Subcutaneous abdominal adipose tissue (tissue), 5 donors: Measurements from ENCODE around the gene C15orf39.
A peak's percentile ranks its signal among the peaks of the same experiment; 100 is the strongest.

ENCODE experiments used
- H3K27ac ChIP-seq: one replicate; pipeline ENCODE4 v1.7.0; 2013; ENCODE audit warnings: low read depth, mild to moderate bottlenecking, inconsistent platforms, low read length, moderate library complexity
- H3K27me3 ChIP-seq, 5 donors: one replicate each; pipeline ENCODE4 v1.7.0; 2013; ENCODE audit warnings: low read length in 5 of 5, inconsistent platforms in 1 of 5; ENCODE audit not compliant: control insufficient read depth in 5 of 5, insufficient read depth in 4 of 5
- H3K36me3 ChIP-seq, 5 donors: one replicate each; pipeline ENCODE4 v1.7.0; 2013; ENCODE audit warnings: low read length in 5 of 5; ENCODE audit not compliant: control insufficient read depth in 5 of 5, insufficient read depth in 5 of 5
- H3K4me1 ChIP-seq, 5 donors: one replicate each; pipeline ENCODE4 v1.7.0; 2013; ENCODE audit warnings: low read length in 5 of 5, mild to moderate bottlenecking in 3 of 5, moderate library complexity in 1 of 5; ENCODE audit not compliant: control insufficient read depth in 5 of 5, insufficient read depth in 5 of 5
- H3K4me3 ChIP-seq, 5 donors: one replicate each; pipeline ENCODE4 v1.7.0; 2013; ENCODE audit warnings: low read length in 5 of 5, low read depth in 1 of 5
- H3K9ac ChIP-seq, 5 donors: one replicate each; pipeline ENCODE4 v1.7.0; 2013; ENCODE audit warnings: low read length in 5 of 5, mild to moderate bottlenecking in 4 of 5, moderate library complexity in 3 of 5
- H3K9me3 ChIP-seq, 5 donors: one replicate each; pipeline ENCODE4 v1.7.0; 2013; ENCODE audit warnings: low read length in 5 of 5; ENCODE audit not compliant: control insufficient read depth in 5 of 5
- donor health status: healthy.
- donor health status: healthy.
- donor health status: healthy.
- donor health status: healthy.
- donor health status: healthy.

Gene C15orf39

DNA sequence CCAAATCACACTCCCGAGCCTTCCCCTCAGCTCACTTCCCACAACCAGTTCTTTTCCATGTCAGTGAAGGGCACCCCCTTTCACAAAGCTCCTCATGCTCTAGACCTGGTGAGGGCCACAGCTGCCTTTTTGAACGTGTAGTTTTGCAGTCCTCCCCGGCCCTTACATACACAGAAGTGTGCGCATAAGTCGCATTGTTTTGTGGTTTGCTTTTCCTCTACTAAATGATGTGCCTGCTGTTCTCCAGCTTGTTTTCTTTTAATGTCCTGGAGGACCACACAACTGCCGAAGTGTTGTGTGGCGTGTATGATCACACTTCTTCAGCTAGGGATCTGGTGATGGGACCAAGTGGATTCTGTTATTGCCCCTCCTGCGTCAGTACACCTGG is 7.6 kb downstream of the C15orf39 start:
- H3K36me3 ChIP-seq, result peaks cover 0 to 86% (median 79%) of the 10 kb centered on the region in 5 donors
- no peaks in the 10 kb centered on the region for H3K27me3 ChIP-seq
- H3K4me3 ChIP-seq, result no peak overlapping the region
- no peak overlapping the region for H3K9ac ChIP-seq
- H3K9me3 ChIP-seq, result no peaks in the 10 kb centered on the region
- peaks cover 4 to 77% (median 54%) of the 10 kb centered on the region in 5 donors for H3K4me1 ChIP-seq
- no peak overlapping the region for H3K27ac ChIP-seq

DNA sequence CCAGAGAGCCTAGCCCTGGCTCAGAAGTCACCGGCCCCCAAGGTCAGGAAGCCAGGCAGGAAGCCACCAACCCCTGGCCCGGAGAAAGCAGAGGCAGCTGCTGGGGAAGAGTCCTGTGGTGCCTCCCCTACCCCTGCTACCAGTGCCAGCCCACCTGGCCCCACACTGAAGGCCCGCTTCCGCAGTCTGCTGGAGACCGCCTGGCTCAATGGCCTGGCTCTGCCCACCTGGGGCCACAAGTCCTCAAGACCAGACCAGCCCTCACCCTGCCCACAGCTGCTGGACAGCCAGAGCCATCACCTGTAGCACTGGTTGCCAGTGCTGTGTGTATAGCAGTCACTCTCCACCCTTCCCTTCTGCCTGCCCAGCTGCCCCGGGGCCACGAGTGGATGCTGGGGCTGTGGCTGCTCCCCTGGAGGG is 9.1 kb downstream of the C15orf39 start:
- H3K4me3 ChIP-seq, result no peak overlapping the region
- no peak overlapping the region for H3K27ac ChIP-seq
- H3K36me3 ChIP-seq, result peaks cover 0 to 86% (median 77%) of the 10 kb centered on the region in 5 donors
- peaks cover 1 to 64% (median 42%) of the 10 kb centered on the region in 5 donors for H3K4me1 ChIP-seq
- peak overlapping the region in 1 of 5 donors; percentile 2 for H3K9ac ChIP-seq
- H3K27me3 ChIP-seq, result no peaks in the 10 kb centered on the region
- H3K9me3 ChIP-seq, result no peaks in the 10 kb centered on the region

DNA sequence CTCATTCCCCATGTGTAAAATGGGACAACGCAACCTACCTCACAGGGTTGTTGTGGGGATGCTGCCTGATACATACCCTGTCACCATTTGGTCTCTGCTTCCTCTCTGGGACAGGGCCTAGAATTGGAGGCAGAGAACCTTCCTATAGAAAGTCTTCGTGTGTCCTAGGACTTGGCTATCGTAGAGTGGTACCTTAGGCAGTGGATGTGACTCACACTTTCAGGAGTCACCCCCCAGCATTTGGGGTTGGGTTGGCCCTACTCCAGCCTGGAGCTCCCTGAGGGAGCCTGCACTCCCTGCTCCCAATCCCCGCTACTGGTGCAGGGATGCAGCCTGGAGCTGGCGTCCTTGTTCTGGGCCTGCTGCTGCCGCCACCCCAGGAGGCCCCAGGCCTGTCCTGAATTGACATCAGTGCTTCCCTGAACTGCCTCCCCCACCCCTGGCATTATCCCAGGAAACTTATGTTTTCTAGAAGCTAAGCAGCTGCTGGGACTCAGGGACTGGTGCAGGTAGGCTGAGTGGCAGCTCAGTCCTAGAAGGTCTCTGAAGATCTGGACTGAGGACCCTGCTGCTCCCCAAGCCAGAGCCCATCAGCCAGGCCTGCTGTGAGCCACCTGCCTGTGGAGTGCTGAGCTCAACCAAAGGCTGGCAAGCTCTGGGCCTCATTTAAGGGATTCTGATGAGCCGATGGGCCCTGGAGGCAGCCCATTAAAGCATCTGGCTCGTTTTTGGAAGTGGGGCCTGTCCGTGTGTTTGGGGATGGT is 9.9 kb downstream of the C15orf39 start:
- Histone ChIP-seq H3K9me3 (no peaks in the 10 kb centered on the region), H3K27me3 (no peaks in the 10 kb centered on the region), H3K4me1 (peaks cover 1 to 59% (median 42%) of the 10 kb centered on the region in 5 donors), H3K27ac (no peak overlapping the region), H3K36me3 (peaks cover 0 to 78% (median 69%) of the 10 kb centered on the region in 5 donors), H3K4me3 (no peak overlapping the region), H3K9ac (no peak overlapping the region)

DNA sequence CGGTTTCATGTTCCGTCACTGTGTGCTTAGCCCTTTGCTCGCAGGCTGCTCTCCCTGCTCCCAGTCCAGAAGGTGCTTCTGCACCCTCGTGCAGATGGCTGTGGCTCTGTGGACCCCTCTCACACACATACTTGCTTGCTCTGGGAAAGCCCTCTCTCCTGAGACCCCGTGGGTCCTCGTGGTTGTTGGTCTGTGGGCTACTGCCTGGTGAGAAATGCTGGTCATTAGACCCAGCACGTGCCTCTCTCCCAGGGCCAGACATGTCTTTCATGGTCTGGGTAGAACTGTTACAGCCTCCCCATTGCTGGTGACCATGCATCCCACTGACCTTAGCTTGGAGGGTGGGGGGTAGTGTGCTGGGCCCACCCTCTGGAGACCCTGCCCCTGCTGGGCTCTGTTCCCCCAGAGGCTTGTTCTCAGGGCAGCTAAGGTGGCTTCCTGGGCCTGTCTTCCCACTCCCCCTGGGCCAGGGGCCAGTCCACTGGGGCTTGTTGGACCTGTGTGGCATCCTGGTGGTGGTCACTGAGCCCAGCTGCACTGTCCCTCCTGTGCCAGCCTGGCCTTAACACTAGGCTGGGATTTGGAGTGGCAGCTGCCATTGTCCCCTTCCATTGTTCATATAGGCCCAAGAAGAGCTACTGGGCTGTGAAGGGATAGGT is 10.6 kb downstream of the C15orf39 start:
- H3K27me3 ChIP-seq, result no peaks in the 10 kb centered on the region
- H3K27ac ChIP-seq, result no peak overlapping the region
- H3K4me1 ChIP-seq, result peaks cover 1 to 57% (median 40%) of the 10 kb centered on the region in 5 donors
- H3K36me3 ChIP-seq, result peaks cover 0 to 73% (median 62%) of the 10 kb centered on the region in 5 donors
- peak overlapping the region in 1 of 5 donors; percentile 11 for H3K9ac ChIP-seq
- no peak overlapping the region for H3K4me3 ChIP-seq
- H3K9me3 ChIP-seq, result no peaks in the 10 kb centered on the region

DNA sequence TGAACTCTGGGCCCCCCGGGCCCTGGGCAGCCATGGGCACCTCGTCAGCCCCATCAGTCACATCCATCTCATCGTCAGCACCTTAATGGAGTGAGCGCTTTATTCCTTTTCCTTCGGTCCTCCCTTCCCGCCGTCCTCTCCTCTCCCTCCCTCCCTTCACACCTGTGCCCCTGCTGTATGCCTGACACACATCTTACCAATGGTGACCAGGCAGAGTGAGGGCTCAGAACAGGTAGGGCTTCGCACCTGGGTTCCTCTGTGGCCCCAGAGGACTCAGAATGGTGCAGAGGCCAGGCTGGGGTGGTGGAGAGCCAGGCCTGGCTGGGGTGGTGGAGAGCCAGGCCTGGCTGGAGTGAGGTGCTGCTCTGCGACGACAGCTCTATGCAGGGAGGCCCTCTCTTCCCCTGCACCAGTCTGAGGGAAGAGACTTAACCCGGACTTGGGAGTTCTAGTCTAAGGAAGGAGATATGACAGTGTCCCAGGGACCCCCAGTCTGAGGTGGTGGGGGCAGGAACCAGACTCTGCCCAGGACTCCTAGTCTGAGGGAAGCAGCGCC is 11.6 kb downstream of the C15orf39 start:
- H3K9me3 ChIP-seq, result no peaks in the 10 kb centered on the region
- no peak overlapping the region for H3K4me3 ChIP-seq
- H3K27me3 ChIP-seq, result no peaks in the 10 kb centered on the region
- H3K4me1 ChIP-seq, result peaks cover 1 to 47% (median 31%) of the 10 kb centered on the region in 5 donors
- no peak overlapping the region for H3K27ac ChIP-seq
- H3K9ac ChIP-seq, result no peak overlapping the region
- H3K36me3 ChIP-seq, result peaks cover 0 to 63% (median 53%) of the 10 kb centered on the region in 5 donors

DNA sequence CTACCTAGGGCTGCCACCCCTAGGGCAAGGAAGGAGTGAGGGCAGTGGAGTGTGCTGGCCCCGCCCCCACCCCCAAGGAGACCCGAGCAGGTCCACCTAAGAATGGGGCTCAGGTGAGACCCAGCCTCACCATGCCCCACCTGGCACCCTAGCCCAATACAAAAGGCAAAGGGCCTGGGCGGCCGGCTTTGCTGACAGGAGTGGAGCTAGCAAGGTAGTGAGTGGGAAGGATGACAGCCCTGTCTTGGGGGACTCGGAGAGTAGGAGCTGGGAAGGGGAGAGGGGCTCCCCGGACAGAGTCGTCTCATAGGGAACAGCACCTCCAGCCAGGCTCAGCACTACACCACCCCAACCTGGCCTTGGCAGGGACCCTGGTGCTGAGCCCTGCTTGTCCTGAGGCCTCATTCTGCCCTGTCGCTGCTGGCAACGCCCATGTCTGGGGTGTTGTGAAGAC is 12.1 kb downstream of the C15orf39 start:
- peaks cover 0 to 58% (median 47%) of the 10 kb centered on the region in 5 donors for H3K36me3 ChIP-seq
- no peaks in the 10 kb centered on the region for H3K9me3 ChIP-seq
- H3K4me1 ChIP-seq, result peaks cover 1 to 42% (median 26%) of the 10 kb centered on the region in 5 donors
- no peak overlapping the region for H3K9ac ChIP-seq
- H3K4me3 ChIP-seq, result no peak overlapping the region
- no peak overlapping the region for H3K27ac ChIP-seq
- no peaks in the 10 kb centered on the region for H3K27me3 ChIP-seq

DNA sequence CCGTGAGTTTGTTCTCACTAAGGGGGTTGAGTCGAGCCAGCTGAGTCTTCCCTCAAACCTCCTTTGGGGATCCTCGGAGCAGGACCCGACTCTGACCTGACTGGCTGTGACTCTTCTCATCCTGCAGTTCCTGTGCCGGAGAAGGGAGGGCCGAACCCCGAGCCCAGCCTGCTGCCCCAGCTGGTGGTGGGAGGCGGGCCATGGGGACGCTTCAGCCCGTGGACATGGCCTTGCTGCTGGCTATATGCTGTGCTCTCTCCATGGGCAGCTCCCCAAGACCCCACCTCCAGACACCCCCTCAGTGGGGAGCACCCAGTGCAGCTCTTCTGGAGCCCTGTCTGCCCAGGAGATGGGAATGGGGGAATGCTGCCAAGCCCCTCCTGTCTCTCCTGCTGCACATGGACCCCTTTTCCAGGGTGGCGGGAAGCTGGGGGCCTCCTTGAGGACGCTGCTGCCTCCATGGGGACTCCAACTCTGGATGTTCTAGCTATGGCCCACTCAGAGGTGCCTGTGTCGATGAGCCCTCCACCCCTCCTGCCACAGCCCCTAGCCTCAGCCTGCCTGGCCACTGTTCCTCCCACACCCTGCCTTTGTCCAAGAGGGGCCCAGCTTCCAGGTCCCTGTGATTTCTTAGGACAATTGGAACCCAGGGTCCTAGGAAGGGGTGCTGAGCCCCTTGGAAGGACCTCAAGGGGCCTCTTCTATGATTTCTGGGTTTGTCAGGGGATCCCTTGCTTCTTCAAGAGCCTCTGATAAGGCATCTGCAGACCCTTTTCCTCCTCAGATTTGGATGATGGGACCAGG is 12.8 kb downstream of the C15orf39 start:
- Histone ChIP-seq H3K27me3 (no peaks in the 10 kb centered on the region), H3K9ac (peak overlapping the region in 2 of 5 donors; percentile 3 to 4)

DNA sequence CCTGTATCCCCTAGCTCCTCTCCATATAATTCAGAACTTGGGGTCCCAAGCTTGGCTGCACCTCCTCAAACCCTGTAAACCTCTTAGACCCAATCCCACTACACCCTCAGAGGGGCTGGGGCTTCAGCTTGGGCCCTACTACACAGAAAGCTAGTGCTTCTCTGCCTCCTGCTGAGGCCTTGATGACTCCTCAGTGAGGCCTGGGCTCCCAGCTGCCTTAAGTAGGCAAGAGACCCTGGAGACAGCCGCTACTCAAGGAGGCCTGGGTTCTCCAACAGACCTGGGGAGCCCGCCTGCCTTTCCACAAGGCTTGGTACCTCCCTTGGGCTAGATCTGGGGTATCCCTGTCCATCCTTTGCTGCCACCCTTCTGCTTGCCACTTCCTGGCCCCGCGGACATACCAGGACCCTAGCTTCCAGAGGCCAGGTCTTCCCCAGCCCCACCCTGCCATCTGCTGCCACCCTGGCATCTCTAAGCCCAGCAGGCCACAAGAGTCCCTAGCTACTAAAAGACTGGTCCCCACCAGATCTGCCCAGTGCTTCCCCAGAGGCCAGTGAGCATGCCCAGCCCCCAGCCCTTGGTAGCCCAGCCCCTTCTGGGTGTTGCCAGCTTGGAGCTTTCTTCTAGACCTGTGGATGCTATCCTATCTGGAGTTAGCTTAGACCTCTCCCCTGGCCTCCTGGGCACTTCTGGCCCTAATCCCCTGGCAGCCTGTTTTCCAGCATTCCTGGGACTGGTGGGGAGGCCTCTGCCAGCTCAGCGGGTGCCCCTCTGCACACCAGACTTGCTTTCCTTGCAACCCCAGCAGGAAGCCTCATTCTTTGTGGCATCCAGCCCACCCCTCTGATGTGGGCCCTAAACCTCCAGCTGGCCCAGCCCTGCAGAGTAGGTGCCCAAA is 13.7 kb downstream of the C15orf39 start:
- Histone ChIP-seq H3K27ac (no peak overlapping the region), H3K36me3 (peaks cover 0 to 47% (median 32%) of the 10 kb centered on the region in 5 donors), H3K4me3 (no peak overlapping the region), H3K27me3 (no peaks in the 10 kb centered on the region), H3K9me3 (no peaks in the 10 kb centered on the region), H3K9ac (peak overlapping the region in 2 of 5 donors; percentile 3 to 4), H3K4me1 (peaks cover 1 to 27% (median 11%) of the 10 kb centered on the region in 5 donors)

More for the DNA sequence above, 12.8 kb downstream of the C15orf39 start:
- Histone ChIP-seq H3K27ac (no peak overlapping the region), H3K9me3 (no peaks in the 10 kb centered on the region), H3K36me3 (peaks cover 0 to 51% (median 40%) of the 10 kb centered on the region in 5 donors), H3K4me1 (peaks cover 1 to 35% (median 19%) of the 10 kb centered on the region in 5 donors), H3K4me3 (no peak overlapping the region)

DNA sequence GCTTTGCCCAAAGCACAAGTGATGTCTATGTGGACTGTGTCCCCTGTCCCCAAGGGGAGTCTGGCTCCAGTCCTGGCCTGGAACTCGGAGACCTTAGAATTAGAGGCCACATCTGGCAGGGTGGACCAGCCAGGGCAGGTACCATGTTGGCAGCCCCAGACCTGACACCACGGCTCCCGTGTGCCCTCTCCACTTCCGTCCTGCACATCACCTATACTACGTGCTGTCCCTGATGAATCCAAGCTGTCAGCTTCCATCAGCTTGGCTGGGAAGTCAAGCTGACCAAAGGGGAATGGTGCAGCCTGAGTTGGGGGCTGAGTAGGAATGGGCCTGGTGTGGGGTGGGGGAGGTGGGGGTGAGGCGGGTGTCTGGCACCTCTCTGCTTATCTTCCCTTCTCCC is 15.3 kb downstream of the C15orf39 start:
- H3K36me3 ChIP-seq, result peaks cover 0 to 30% (median 15%) of the 10 kb centered on the region in 5 donors
- no peaks in the 10 kb centered on the region for H3K27me3 ChIP-seq
- H3K9ac ChIP-seq, result no peak overlapping the region
- H3K4me1 ChIP-seq, result peaks cover 0 to 10% (median 0%) of the 10 kb centered on the region in 5 donors
- H3K4me3 ChIP-seq, result no peak overlapping the region
- no peaks in the 10 kb centered on the region for H3K9me3 ChIP-seq
- no peak overlapping the region for H3K27ac ChIP-seq
